Measurements from ENCODE around the gene GNG14.
"Not testable (repeated sequence)": the region's sequence is repeated elsewhere in the genome, so short reads cannot be mapped to it uniquely, and the experiment has no call there.

GNG14 gene

GRCh38 chr19:12687496-12688196 is at the start of gene GNG14:
GNG14 (plus strand) TSS chr19:12687998; CDS start chr19:12688049, 51 bp downstream.
- DNase-seq: no peak

GRCh38 chr19:12638611-12639182 is 49.1 kb upstream of the GNG14 start:
- no peak for DNase-seq

- DNase-seq: peak; percentile 92
Observed at GRCh38 chr19:12639901-12640613, 47.7 kb upstream of the GNG14 start.

- no peak for DNase-seq
Observed at GRCh38 chr19:12641456-12641855, 46.3 kb upstream of the GNG14 start.

GRCh38 chr19:12642506-12642905 is 45.3 kb upstream of the GNG14 start:
- DNase-seq: no peak

- not testable (repeated sequence) for DNase-seq
Observed at GRCh38 chr19:12643716-12644115, 44.1 kb upstream of the GNG14 start.

GRCh38 chr19:12646551-12646950 is 41.2 kb upstream of the GNG14 start:
- DNase-seq: no peak

GRCh38 chr19:12647047-12647446 is 40.8 kb upstream of the GNG14 start:
- no peak for DNase-seq

GRCh38 chr19:12647490-12648071 is 40.2 kb upstream of the GNG14 start:
- DNase-seq: peak; percentile 58

GRCh38 chr19:12648088-12648487 is 39.7 kb upstream of the GNG14 start:
- no peak for DNase-seq

GRCh38 chr19:12649941-12650340 is 37.9 kb upstream of the GNG14 start:
- DNase-seq: no peak

GRCh38 chr19:12652219-12652618 is 35.6 kb upstream of the GNG14 start:
- no peak for DNase-seq

- DNase-seq: no peak
Observed at GRCh38 chr19:12655546-12655945, 32.3 kb upstream of the GNG14 start.

GRCh38 chr19:12656899-12657571 is 30.8 kb upstream of the GNG14 start:
- no peak for DNase-seq

- no peak for DNase-seq
Observed at GRCh38 chr19:12657966-12658365, 29.8 kb upstream of the GNG14 start.

- no peak for DNase-seq
Observed at GRCh38 chr19:12660980-12661379, 26.8 kb upstream of the GNG14 start.

- DNase-seq: no peak
Observed at GRCh38 chr19:12664406-12665280, 23.2 kb upstream of the GNG14 start.

GRCh38 chr19:12665281-12665573 is 22.6 kb upstream of the GNG14 start:
- DNase-seq: peak; percentile 95

GRCh38 chr19:12665671-12666264 is 22.0 kb upstream of the GNG14 start:
- DNase-seq: peak; percentile 41

GRCh38 chr19:12666265-12667048 is 21.3 kb upstream of the GNG14 start, which contains the start of the genes MAN2B1 and WDR83:
MAN2B1 (minus strand) TSS chr19:12666742; CDS start chr19:12666701, 41 bp downstream.
WDR83 (plus strand) TSS chr19:12666807; CDS start chr19:12669791, 2,984 bp downstream.
- peak; percentile 92 for DNase-seq
